Upper lobe of left lung (tissue), 4 donors: ENCODE data around the gene SEC62.

Source experiments
- CTCF ChIP-seq, 6 experiments: fragments of 450-650 bp in 4 of 6; fragments of 200-600 bp in 2 of 6; sonication (generic) in 2 of 6; IDR thresholded peaks; one replicate each; pipeline ENCODE4 v1.5.1; 2016 to 2019; ENCODE audit warnings: antibody characterized with exemption in 6 of 6
- EP300 ChIP-seq, 4 donors: sonication (generic); formaldehyde crosslinking; IDR thresholded peaks; one replicate each; pipeline ENCODE4 v1.5.1; 2017; ENCODE audit warnings: antibody characterized with exemption in 4 of 4, control low read depth in 2 of 4
- POLR2A ChIP-seq, 4 donors: fragments of 450-650 bp; IDR thresholded peaks; one replicate each; pipeline ENCODE4 v1.5.1; 2016 to 2017; ENCODE audit warnings: antibody characterized with exemption in 4 of 4, mild to moderate bottlenecking in 2 of 4
- POLR2AphosphoS5 ChIP-seq, 2 donors: sonication (generic); formaldehyde crosslinking; IDR thresholded peaks; one replicate each; pipeline ENCODE4 v1.5.1; 2017; ENCODE audit warnings: antibody characterized with exemption in 2 of 2

GRCh38 chr3:170023165-170023564, 56.6 kb downstream of the SEC62 start:
- TF ChIP-seq POLR2A (IDR thresholded peaks at IDR 0.05), result no peak
- TF ChIP-seq POLR2AphosphoS5 (IDR thresholded peaks at IDR 0.05), result no peak
- TF ChIP-seq CTCF (IDR thresholded peaks at IDR 0.05), result no peak
- no peak for TF ChIP-seq EP300 (IDR thresholded peaks at IDR 0.05)
